GM12872 (cell line): ENCODE results near the gene CTNND2.

Source experiments
- CTCF ChIP-seq: IDR thresholded peaks from 3 replicates; pipeline ENCODE4 v1.5.1; 2011; ENCODE audit warnings: low read depth, mild to moderate bottlenecking, low read length, moderate library complexity; ENCODE audit not compliant: insufficient read depth

Gene CTNND2

DNA sequence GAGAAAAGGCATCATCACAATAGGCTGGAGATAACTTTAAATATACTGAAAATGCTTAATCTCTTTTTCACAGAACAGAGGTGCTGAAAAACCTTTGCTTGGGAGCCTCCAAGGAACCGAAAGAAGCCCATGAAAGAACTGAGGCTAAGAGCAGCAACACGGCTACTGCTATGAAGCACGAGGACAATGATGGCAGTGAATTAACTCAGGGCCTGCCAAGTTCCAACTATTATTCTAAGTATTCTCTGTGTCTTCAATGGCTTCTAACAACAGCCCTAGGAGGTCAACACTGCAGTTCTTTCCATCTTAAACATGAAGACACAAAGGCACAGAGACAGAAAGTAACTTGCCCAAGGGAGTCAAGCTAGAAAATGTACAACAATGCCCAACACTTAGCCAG is 850.2 kb downstream of the CTNND2 start:
- no peak for TF ChIP-seq CTCF

GRCh38 chr5:11052871-11053270 is 851.4 kb downstream of the CTNND2 start:
- no peak for TF ChIP-seq CTCF

DNA sequence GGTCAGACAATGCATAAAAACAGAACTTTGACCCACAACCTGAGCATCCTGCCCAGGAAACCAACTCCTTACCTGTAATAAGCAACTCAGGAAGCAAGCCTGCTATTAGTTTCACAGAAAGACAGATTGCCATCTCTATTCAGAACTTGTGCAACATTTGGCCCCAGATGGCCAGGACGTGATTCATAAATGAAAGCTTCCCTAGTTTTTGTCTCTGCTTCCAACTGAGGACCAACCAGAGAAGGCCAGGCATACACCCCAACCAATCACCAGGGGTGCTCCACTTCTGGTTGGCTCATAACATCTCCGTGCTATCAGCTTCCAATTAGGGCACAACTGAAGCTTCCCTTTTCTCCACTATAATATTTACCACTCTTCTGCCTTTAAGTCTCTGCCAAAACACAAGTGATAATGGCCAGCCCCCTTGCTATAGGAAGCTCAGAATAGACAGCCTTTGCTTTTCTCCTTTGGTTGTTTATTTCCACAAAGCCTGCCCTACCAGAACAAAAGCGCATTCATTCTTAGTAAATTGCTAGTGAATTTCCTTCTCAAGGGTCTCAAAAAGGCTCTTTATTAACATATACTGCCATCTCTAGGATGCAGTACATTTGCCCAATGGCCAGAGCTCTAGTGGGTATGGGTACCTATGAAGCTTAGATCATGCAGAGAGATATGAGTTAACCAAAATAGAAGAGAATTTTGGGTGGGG is 853.5 kb downstream of the CTNND2 start:
- no peak for TF ChIP-seq CTCF

GRCh38 chr5:11048760-11049159 is 855.5 kb downstream of the CTNND2 start:
- peak; percentile 43; the same call in 2 of the 3 replicates for TF ChIP-seq CTCF

DNA sequence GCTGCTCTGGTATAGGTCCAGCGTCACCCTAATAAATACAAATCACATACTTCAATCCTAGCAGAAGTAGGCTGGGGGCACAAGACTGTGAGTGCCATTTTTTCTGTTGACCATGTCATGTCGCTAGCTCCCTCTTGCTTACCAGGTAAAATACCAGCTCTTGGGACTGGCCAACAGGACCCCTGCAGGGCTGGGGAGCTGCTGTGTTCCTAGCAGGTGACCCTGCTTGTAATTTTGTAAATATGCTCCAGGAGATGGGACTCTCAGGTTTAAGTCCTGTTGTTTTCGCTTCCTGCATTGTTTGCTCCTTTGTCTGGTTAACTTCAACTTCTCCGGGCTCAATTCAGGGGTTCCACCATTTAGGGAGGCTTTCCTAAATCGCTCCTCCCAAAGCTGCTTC is 856.6 kb downstream of the CTNND2 start:
- no peak for TF ChIP-seq CTCF

GRCh38 chr5:11047030-11047429 is 857.2 kb downstream of the CTNND2 start:
- TF ChIP-seq CTCF, result no peak

DNA sequence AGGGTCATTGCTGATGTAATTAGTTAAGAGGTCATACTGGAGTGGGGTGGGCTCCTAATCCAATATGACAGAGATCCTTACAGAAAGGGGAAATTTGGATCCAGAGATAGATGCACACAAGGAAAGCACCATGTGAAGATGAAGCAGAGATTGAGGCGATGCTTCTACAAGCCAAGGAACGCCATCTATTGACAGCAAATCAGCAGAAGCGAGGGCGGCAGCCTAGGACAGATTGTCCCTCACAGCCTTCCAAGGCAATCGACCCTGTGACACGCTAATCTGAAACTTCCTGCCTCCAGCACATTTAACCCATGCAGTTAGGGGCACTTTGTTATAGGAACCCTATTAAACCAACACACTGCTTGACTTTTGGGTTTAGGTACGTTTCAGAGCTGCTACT is 858.1 kb downstream of the CTNND2 start:
- no peak for TF ChIP-seq CTCF

DNA sequence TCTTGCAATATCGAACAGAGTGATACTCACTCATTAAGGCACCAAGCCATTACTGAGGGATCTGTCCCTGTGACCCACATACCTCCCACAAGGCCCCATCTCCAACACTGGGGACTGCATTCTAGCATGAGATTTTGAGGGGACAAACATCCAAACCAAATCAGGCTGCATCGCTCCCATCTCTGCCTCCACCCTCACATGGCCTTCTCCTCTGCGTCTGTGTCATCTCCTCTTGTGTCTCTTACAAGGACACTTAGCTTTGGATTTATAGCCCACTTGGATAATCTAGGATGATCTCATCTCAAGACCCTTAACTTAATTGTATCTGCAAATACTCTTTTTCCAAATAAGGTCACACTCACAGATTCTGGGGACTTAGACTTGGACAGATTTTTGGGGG is 858.8 kb downstream of the CTNND2 start:
- TF ChIP-seq CTCF, result no peak
